RWPE1 (cell line): ENCODE results near the gene PRKCD.

Experiments
- CTCF ChIA-PET: fragments of 350-600 bp; sonication (Branson Sonifier 250); formaldehyde crosslinking; extraction: SDS; loops from one replicate; lab custom pipeline; 2021; lab: Yijun Ruan, JAX
- POLR2A ChIA-PET: fragments of 400-600 bp; formaldehyde crosslinking; extraction: SDS; loops from one replicate; lab custom pipeline; 2020; ENCODE audit warnings: antibody characterized with exemption; ENCODE audit not compliant: low non-redundant PET; lab: Yijun Ruan, JAX
- DNase-seq: peaks from one replicate; pipeline ENCODE4 v3.0.0; 2012; ENCODE audit warnings: low spot score
- H3K27ac ChIP-seq: fragments of 450-650 bp; 2 replicates; pipeline ENCODE4 v1.5.1; 2017
- TF ChIP-seq, protein P1 (sequence below): fragments of 450-650 bp; conservative IDR thresholded peaks from 2 replicates; pipeline ENCODE4 v1.5.1; 2017; ENCODE audit warnings: low read depth, mild to moderate bottlenecking

PRKCD gene

GRCh38 chr3:53126601-53127000, 34.4 kb upstream of the PRKCD start:
- ChIA-PET POLR2A (no interaction called here), CTCF (no interaction called here)
- H3K27ac ChIP-seq, result no peak overlapping the region
- TF ChIP-seq, protein P1, sequence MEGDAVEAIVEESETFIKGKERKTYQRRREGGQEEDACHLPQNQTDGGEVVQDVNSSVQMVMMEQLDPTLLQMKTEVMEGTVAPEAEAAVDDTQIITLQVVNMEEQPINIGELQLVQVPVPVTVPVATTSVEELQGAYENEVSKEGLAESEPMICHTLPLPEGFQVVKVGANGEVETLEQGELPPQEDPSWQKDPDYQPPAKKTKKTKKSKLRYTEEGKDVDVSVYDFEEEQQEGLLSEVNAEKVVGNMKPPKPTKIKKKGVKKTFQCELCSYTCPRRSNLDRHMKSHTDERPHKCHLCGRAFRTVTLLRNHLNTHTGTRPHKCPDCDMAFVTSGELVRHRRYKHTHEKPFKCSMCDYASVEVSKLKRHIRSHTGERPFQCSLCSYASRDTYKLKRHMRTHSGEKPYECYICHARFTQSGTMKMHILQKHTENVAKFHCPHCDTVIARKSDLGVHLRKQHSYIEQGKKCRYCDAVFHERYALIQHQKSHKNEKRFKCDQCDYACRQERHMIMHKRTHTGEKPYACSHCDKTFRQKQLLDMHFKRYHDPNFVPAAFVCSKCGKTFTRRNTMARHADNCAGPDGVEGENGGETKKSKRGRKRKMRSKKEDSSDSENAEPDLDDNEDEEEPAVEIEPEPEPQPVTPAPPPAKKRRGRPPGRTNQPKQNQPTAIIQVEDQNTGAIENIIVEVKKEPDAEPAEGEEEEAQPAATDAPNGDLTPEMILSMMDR, result no peak
- DNase-seq, result no peak

GRCh38 chr3:53129344-53129743, 31.7 kb upstream of the PRKCD start:
- H3K27ac ChIP-seq, result no peak overlapping the region
- POLR2A ChIA-PET, result no interaction called here
- TF ChIP-seq, protein P1, result no peak
- DNase-seq, result no peak
- CTCF ChIA-PET, result no interaction called here

DNA sequence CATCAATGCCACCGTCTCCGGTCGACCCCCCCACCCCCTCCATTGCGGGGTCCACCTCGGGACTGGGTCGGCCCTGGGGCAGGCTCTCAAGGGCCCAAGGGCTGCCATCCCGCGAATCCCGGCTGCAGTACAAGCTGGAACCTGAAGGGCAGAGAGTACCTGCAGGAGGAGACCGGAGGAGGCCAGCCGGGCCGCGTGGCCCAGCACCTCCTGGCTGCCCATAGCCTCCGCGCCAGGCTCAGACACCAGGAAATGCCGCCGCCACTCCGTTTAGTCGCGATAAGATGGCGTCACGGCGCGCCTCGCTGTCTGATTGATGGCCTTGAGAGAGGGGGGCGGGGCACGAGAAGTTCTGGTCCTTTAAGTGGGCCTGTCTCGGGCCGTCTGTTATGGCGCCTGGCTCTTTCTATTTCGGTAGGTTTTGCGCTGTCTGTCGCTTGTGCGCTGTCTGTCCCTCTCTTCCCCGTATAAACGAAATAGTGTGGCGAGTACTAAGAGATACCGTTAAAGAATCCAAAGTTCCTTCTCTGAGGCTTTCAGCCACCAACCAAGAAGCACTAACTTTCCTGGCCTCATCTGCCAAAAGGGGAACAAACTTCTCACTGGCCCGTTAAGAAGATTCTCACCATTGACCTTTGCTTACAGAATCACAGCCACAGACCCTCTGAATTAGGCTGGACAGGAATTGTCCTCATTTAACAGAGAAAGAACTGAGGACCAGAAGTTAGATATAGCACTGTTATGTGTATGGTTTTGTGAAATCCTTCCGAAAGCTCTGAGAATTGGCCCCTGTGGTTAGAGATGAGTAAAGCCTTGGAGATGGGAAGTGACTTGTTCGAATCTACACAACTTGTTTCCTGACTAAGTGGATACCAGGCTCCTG, 30.6 kb upstream of the PRKCD start, which contains the start of gene RFT1:
Gene RFT1 (minus strand): TSS at position 257 of the 883 bp plus-strand sequence. CDS start 35 bp downstream, at position 222.
- H3K27ac ChIP-seq, result peak within 1 kb of the TSS; percentile 72
- DNase-seq, result peak; percentile 79
- ChIA-PET CTCF (interaction anchor here (0.6 kb wide), 1 partner anchor 159 kb away, joined by 3 read pairs; no protein-coding TSS in a partner anchor), POLR2A (no interaction called here)
- TF ChIP-seq, protein P1, result no peak

DNA sequence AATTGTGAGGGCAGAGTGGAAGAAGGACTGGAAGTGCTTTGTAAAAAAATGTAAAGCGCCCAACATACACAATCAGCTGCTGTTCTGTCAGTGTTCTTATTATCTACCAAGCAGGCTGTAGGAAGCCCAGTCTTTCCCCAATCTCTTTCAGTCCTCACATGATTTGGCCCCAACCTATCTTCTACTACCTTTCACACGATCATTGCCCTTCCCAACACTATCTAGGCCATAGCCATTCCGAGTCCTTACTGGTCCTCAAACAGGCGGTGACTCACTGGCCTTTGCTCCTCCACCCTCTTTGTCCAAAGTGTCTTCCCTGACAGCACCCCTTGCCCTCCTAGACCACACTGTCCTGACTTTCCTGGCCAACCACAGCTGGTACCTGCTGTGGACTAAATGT, 29.9 kb upstream of the PRKCD start:
- TF ChIP-seq, protein P1, result no peak
- POLR2A ChIA-PET, result no interaction called here
- CTCF ChIA-PET, result no interaction called here
- DNase-seq, result no peak
- H3K27ac ChIP-seq, result no peak overlapping the region

DNA sequence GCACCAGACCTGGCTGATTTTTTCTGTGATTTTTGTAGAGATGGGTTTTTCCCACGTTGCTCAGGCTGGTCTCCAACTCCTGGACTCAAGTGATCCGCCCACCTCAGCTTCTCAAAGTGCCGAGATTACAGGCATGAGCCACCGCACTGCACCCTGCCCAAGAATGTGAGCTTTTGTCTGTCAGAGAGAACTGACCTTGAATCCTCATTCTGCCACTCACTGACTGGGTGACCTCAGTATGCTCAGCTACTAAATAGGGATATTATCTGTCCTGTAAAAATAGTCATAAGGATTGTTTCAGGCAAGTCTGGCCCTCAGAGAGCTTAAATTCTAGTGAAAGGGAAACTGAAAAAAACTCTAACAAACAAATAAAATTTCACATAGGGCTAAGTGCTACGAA, 28.7 kb upstream of the PRKCD start:
- CTCF ChIA-PET, result interaction anchor here (0.6 kb wide), 1 partner anchor 25 kb away, joined by 4 read pairs; no protein-coding TSS in a partner anchor
- POLR2A ChIA-PET, result no interaction called here
- TF ChIP-seq, protein P1, result no peak
- no peak overlapping the region for H3K27ac ChIP-seq
- DNase-seq, result no peak

DNA sequence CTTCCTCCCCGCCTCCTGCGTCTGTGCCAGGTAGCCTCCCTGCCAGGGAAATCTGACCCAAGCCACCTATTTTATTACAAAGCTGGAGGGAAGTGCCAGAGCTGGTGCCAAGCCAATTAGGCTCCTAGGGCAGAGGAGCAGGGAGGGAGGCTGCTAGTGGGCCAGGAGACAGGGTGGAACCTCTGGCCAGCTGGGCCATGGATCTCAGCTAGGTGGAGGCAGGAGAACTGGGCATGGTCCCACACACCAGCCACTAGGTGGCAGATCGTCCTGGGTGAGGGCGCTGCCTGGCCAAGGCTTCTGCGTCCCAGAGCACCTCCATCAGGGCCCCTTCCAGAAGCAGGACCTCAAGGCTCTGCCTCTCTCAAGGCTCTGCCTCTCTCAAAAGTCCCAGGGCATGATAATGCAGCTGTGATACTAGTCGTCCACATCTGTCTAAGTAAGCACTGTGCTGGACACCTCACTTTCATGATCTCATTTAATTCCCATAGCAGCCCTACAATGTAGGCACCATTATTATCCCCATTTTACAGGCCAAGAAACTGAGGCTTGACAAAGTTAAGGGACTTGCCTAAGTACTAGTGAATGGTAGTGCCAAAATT, 26.3 kb upstream of the PRKCD start:
- TF ChIP-seq, protein P1, result peak; percentile 79
- H3K27ac ChIP-seq, result no peak overlapping the region
- DNase-seq, result peak; percentile 64
- CTCF ChIA-PET, result interaction anchor here (0.6 to 2.2 kb wide), 5 partner anchors 12 to 61 kb away, joined by 3 to 18 read pairs (median 4); no protein-coding TSS in a partner anchor
- POLR2A ChIA-PET, result no interaction called here
